Measurements from ENCODE around the gene FRS3. TPM values are rescaled to one million over a fixed set of nuclear protein-coding genes. Genes with fewer than 3 reads are reported as not detected.

Gene FRS3
- total and polyA plus RNA-seq, 4 donors = 3.7 to 11.2 (median 6.9) TPM

DNA sequence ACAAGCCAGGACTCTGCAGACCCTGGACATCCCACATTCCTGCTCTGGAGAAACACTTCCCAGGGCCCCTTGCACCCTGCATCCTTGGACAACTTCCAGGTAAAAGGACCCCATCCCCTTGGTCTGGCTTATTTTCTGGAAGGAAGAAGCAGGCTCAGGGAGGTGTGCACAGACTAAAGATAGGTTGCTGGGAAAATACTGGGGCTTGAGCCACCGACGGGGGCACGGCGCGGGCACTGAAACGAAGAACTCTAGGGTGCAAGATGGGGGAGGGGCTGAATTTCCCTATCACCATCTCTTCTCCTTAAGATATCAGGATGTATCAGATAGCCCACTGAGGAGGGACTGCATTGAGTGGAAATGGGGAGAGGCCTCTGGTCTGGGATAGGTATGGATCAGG lies 805 bp downstream of the FRS3 start:
- no peak overlapping the region for H3K27ac ChIP-seq (ENCODE audit: low read depth in 1 of 2, low read length in 1 of 2)
- H3K9me3 ChIP-seq (ENCODE audit: control insufficient read depth in 4 of 4, insufficient read depth in 3 of 4, low read length in 3 of 4) = no peaks in the 10 kb centered on the region
- peaks cover 0 to 21% (median 10%) of the 10 kb centered on the region in 5 donors for H3K4me1 ChIP-seq (ENCODE audit: control insufficient read depth in 5 of 5, insufficient read depth in 5 of 5, low read length in 5 of 5)
- no peaks in the 10 kb centered on the region for H3K27me3 ChIP-seq (ENCODE audit: control insufficient read depth in 3 of 3, insufficient read depth in 3 of 3, low read length in 2 of 3)
- H3K36me3 ChIP-seq (ENCODE audit: control insufficient read depth in 4 of 4, insufficient read depth in 4 of 4, low read length in 4 of 4) = peaks cover 0 to 17% (median 11%) of the 10 kb centered on the region in 4 donors
- TF ChIP-seq, protein P1, sequence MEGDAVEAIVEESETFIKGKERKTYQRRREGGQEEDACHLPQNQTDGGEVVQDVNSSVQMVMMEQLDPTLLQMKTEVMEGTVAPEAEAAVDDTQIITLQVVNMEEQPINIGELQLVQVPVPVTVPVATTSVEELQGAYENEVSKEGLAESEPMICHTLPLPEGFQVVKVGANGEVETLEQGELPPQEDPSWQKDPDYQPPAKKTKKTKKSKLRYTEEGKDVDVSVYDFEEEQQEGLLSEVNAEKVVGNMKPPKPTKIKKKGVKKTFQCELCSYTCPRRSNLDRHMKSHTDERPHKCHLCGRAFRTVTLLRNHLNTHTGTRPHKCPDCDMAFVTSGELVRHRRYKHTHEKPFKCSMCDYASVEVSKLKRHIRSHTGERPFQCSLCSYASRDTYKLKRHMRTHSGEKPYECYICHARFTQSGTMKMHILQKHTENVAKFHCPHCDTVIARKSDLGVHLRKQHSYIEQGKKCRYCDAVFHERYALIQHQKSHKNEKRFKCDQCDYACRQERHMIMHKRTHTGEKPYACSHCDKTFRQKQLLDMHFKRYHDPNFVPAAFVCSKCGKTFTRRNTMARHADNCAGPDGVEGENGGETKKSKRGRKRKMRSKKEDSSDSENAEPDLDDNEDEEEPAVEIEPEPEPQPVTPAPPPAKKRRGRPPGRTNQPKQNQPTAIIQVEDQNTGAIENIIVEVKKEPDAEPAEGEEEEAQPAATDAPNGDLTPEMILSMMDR (IDR thresholded peaks at IDR 0.05; ENCODE audit: control extremely low read depth, extremely low read depth) = no peak
- ATAC-seq (ENCODE audit: insufficient read depth, low FRiP score) = no peak
- H3K9ac ChIP-seq (ENCODE audit: insufficient read depth in 1 of 2, low read length in 2 of 2) = peak overlapping the region in 1 of 2 donors; percentile 81
- WGBS, 2 donors = 32 to 72% methylated on average over 6 of the region's 6 CpGs
- H3K4me3 ChIP-seq = no peak overlapping the region
- DNase-seq = no peak

DNA sequence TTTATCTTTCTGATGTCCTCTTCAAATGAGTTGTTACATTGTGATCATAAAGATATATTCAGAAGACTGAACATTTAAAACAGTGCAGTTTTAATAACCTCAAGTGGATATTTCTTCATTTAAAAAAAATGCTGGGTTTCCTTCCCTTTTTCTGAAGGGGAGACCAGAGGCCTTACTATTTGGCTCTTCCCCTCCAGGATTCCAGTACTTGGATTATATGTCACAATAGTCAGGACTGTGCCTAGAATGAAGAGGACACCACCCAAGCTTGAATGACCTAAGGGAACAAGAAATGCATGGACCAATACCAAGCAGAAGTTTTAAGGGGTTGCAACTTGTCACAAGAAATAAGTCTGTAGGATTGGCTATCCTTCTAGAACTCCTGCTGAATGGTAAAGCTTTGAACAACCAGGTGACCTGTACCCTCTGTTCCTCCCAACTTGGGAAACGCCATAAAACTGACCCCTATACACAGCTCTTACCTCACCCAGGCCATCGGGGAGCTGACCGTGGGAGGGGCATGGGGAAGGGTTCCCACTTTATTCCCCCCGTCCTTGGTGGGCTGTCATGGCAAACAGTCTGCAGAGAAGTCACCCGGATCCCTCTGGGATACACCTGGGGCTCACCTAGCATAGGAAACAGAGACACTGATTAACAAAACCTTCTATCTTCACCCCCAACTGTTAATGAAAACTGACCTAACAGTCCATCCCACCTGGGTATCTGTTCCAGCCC lies 2.0 kb downstream of the FRS3 start:
- DNase-seq = no peak
- WGBS, 2 donors = 70 to 81% methylated on average over 5 of the region's 5 CpGs
- H3K4me1 ChIP-seq (ENCODE audit: control insufficient read depth in 5 of 5, insufficient read depth in 5 of 5, low read length in 5 of 5) = peaks cover 0 to 21% (median 10%) of the 10 kb centered on the region in 5 donors
- no peaks in the 10 kb centered on the region for H3K27me3 ChIP-seq (ENCODE audit: control insufficient read depth in 3 of 3, insufficient read depth in 3 of 3, low read length in 2 of 3)
- H3K4me3 ChIP-seq = no peak overlapping the region
- H3K36me3 ChIP-seq (ENCODE audit: control insufficient read depth in 4 of 4, insufficient read depth in 4 of 4, low read length in 4 of 4) = peaks cover 0 to 19% (median 12%) of the 10 kb centered on the region in 4 donors
- H3K9ac ChIP-seq (ENCODE audit: insufficient read depth in 1 of 2, low read length in 2 of 2) = no peak overlapping the region
- no peaks in the 10 kb centered on the region for H3K9me3 ChIP-seq (ENCODE audit: control insufficient read depth in 4 of 4, insufficient read depth in 3 of 4, low read length in 3 of 4)
- no peak for ATAC-seq (ENCODE audit: insufficient read depth, low FRiP score)
- no peak overlapping the region for H3K27ac ChIP-seq (ENCODE audit: low read depth in 1 of 2, low read length in 1 of 2)
- TF ChIP-seq, protein P1 (IDR thresholded peaks at IDR 0.05; ENCODE audit: control extremely low read depth, extremely low read depth) = no peak

DNA sequence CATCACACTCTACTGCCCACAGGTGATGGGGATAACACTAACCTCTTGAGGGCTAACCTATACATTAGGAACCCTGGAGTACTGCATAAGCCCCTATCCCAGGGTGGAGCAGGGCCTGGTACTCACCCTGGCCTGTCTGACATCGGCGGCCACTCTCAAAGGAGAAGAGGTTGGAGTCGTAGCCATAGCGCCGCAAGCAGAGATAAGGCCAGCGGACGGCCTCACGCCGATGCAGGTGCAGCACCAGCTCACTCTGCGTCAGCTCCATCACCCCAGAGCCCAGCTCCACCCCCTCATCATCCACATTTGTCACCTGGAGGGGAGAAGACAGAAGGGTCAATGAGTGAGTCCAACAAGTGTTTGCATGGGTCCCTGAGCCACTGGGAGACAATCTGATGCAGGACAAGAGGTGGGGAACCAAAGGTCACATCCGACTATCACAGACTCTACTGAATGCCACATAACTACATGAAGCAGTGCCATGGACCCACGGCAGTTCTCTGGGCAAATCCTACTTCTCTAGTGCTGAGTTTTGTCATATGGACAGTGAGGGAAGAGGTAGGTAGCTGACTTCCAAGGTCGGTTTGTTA lies 4.3 kb downstream of the FRS3 start:
- Histone ChIP-seq H3K4me3 (no peak overlapping the region), H3K27me3 (ENCODE audit: control insufficient read depth in 3 of 3, insufficient read depth in 3 of 3, low read length in 2 of 3) (no peaks in the 10 kb centered on the region), H3K27ac (ENCODE audit: low read depth in 1 of 2, low read length in 1 of 2) (no peak overlapping the region), H3K9ac (ENCODE audit: insufficient read depth in 1 of 2, low read length in 2 of 2) (no peak overlapping the region), H3K9me3 (ENCODE audit: control insufficient read depth in 4 of 4, insufficient read depth in 3 of 4, low read length in 3 of 4) (no peaks in the 10 kb centered on the region), H3K36me3 (ENCODE audit: control insufficient read depth in 4 of 4, insufficient read depth in 4 of 4, low read length in 4 of 4) (peaks cover 10 to 36% (median 21%) of the 10 kb centered on the region in 4 donors), H3K4me1 (ENCODE audit: control insufficient read depth in 5 of 5, insufficient read depth in 5 of 5, low read length in 5 of 5) (peaks cover 0 to 9% (median 6%) of the 10 kb centered on the region in 5 donors)
- TF ChIP-seq, protein P1 (IDR thresholded peaks at IDR 0.05; ENCODE audit: control extremely low read depth, extremely low read depth) = no peak
- ATAC-seq (ENCODE audit: insufficient read depth, low FRiP score) = no peak
- WGBS, 2 donors = 88 to 95% methylated on average over 13 of the region's 13 CpGs
- no peak for DNase-seq

All from lung (tissue), 12 donors.